ENCODE data around the gene UQCRC1.

Gene UQCRC1

DNA sequence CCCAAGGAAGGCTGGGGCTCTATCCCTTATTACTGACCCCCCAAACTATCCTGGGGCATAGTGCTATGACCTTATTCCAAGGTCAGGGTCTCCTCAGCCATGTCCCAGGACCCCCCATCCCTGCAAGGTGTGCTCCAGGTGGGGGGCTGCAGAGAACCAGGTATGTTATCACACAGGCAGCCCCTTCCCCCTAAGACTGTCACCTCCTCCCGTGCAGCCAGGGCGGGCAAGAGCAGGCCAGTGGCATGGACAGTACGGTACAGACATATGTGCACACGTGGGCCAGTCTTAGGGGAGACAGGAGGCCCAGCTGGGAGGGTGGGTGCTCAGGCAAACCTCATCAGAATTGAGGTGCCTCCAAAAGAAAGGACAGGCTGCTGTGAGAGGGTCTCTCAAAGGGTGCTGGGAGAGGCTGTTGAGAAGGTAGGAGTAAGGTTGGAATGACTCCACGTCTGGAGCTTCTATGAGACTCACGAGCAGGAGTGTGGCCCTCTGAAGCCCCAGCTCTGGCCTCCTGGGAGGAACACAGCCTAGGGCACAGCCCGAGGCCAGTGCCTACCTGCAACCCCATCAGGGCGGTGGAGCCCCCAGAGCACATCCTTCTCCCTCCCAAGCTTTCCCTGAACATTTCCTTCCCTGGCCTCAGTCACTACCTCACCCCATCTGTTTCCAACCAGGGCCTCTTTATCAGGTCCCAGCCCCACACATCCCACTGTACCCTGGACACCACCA is 12.6 kb downstream of the UQCRC1 start:
- no peak overlapping the region for H3K4me2 ChIP-seq (ENCODE audit: low read length)
- H3K4me3 ChIP-seq (ENCODE audit: low read depth, low read length): no peak overlapping the region
- no peak overlapping the region for H2AFZ ChIP-seq
- H3K27ac ChIP-seq: no peak overlapping the region
- H3K4me1 ChIP-seq: peaks cover 7% of the 10 kb centered on the region
- no peaks in the 10 kb centered on the region for H3K9me3 ChIP-seq (ENCODE audit: control insufficient read depth, low read length)
- H3K36me3 ChIP-seq (ENCODE audit: control insufficient read depth, insufficient read depth, low read length): no peaks in the 10 kb centered on the region
- H3K9ac ChIP-seq: no peak overlapping the region
- TF ChIP-seq, protein P1, sequence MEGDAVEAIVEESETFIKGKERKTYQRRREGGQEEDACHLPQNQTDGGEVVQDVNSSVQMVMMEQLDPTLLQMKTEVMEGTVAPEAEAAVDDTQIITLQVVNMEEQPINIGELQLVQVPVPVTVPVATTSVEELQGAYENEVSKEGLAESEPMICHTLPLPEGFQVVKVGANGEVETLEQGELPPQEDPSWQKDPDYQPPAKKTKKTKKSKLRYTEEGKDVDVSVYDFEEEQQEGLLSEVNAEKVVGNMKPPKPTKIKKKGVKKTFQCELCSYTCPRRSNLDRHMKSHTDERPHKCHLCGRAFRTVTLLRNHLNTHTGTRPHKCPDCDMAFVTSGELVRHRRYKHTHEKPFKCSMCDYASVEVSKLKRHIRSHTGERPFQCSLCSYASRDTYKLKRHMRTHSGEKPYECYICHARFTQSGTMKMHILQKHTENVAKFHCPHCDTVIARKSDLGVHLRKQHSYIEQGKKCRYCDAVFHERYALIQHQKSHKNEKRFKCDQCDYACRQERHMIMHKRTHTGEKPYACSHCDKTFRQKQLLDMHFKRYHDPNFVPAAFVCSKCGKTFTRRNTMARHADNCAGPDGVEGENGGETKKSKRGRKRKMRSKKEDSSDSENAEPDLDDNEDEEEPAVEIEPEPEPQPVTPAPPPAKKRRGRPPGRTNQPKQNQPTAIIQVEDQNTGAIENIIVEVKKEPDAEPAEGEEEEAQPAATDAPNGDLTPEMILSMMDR (IDR thresholded peaks at IDR 0.05): no peak
- no peaks in the 10 kb centered on the region for H3K27me3 ChIP-seq (ENCODE audit: control insufficient read depth, insufficient read depth, low read length)
- H3K79me2 ChIP-seq: no peaks in the 10 kb centered on the region

DNA sequence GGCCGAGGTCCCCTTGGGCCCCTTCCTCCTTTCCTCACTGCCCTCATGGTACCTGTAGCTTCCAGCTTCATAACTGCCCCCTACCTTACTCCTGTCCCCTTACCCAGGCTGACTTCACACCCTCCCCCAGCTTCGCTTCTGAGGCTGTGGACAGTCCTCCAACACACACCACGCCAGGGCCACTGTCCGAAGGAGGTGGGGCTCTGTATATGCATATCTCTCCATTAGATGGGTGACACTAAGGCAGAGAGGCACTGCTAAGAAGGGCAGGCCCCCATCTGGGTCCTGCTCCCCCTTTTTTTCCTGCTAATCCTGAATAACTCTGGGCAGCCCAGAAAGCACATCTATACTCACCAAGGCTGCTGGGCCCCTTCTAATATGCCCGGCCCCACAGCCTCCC is 13.3 kb downstream of the UQCRC1 start:
- H3K4me3 ChIP-seq (ENCODE audit: low read depth, low read length): no peak overlapping the region
- no peak overlapping the region for H3K9ac ChIP-seq
- H3K9me3 ChIP-seq (ENCODE audit: control insufficient read depth, low read length): no peaks in the 10 kb centered on the region
- peaks cover 7% of the 10 kb centered on the region for H3K4me1 ChIP-seq
- no peaks in the 10 kb centered on the region for H3K36me3 ChIP-seq (ENCODE audit: control insufficient read depth, insufficient read depth, low read length)
- no peaks in the 10 kb centered on the region for H3K79me2 ChIP-seq
- H3K4me2 ChIP-seq (ENCODE audit: low read length): no peak overlapping the region
- TF ChIP-seq, protein P1 (IDR thresholded peaks at IDR 0.05): no peak
- H3K27ac ChIP-seq: no peak overlapping the region
- no peaks in the 10 kb centered on the region for H3K27me3 ChIP-seq (ENCODE audit: control insufficient read depth, insufficient read depth, low read length)
- no peak overlapping the region for H2AFZ ChIP-seq

DNA sequence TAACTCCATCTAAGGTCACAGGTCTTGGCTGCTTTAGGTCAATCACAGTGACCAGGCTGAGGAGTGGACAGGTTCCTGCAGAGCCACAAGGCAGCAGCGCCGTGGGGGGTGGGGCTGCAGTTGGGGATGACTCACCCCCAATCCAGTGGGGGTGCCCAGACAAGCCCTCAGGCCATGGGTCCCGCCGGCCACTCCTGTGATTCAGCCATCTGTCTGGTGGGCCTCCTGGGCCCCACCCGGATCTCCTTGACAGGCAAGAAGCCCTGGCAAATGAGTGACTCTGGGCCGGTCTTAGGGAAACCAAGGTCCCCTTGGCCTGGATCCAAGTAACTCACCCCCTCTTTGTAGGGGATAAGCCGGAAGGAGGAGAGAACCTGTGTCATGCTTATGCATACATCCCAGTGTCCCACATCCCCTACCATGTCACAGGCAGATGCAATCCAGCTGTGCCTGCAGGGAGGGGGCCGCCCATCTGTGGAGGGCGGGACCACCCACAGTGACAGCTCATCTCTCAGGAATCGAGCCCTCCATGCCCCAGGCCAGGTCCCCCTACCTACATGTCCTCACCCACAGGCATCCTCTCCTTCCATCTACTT is 13.8 kb downstream of the UQCRC1 start:
- H3K4me2 ChIP-seq (ENCODE audit: low read length): no peak overlapping the region
- H3K27ac ChIP-seq: no peak overlapping the region
- peaks cover 7% of the 10 kb centered on the region for H3K4me1 ChIP-seq
- no peak overlapping the region for H2AFZ ChIP-seq
- H3K4me3 ChIP-seq (ENCODE audit: low read depth, low read length): no peak overlapping the region
- TF ChIP-seq, protein P1 (IDR thresholded peaks at IDR 0.05): no peak
- no peaks in the 10 kb centered on the region for H3K36me3 ChIP-seq (ENCODE audit: control insufficient read depth, insufficient read depth, low read length)
- H3K79me2 ChIP-seq: no peaks in the 10 kb centered on the region
- no peak overlapping the region for H3K9ac ChIP-seq
- H3K27me3 ChIP-seq (ENCODE audit: control insufficient read depth, insufficient read depth, low read length): no peaks in the 10 kb centered on the region
- no peaks in the 10 kb centered on the region for H3K9me3 ChIP-seq (ENCODE audit: control insufficient read depth, low read length)

DNA sequence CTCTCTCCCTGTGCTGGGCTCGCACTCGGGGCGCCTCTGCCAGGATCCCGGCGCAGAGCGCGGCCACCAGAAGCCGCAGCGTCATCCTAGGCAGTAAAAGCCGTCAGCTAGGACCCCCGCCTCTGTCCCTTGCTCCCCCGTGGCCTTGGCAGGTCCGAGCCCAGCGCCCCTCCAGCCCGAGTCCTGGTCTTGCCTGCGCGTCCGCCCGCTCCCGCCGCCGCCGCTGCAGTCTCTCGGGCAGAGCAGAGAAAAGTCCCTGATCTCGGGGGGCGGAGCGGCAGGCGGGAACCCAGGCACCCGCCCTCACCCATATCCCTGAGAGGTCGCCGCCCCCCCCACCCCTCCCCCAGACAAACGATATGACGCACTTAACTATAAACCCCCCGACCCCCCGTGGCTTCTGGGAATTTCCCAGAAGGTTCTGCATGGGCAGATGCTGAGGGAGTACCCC is 14.3 kb downstream of the UQCRC1 start, which contains the start of gene COL7A1:
Gene COL7A1 (minus strand): TSS at position 255 of the 451 bp plus-strand sequence. CDS start 170 bp downstream, at position 85.
- Histone ChIP-seq H3K9ac (no peak within 1 kb of the TSS), H3K9me3 (ENCODE audit: control insufficient read depth, low read length) (no peaks in the 10 kb centered on the region), H3K36me3 (ENCODE audit: control insufficient read depth, insufficient read depth, low read length) (no peaks in the 10 kb centered on the region), H3K79me2 (no peaks in the 10 kb centered on the region), H2AFZ (peak within 1 kb of the TSS; percentile 53), H3K4me1 (peaks cover 7% of the 10 kb centered on the region), H3K4me3 (ENCODE audit: low read depth, low read length) (no peak within 1 kb of the TSS), H3K27ac (no peak within 1 kb of the TSS), H3K4me2 (ENCODE audit: low read length) (no peak within 1 kb of the TSS), H3K27me3 (ENCODE audit: control insufficient read depth, insufficient read depth, low read length) (no peaks in the 10 kb centered on the region)
- TF ChIP-seq, protein P1 (IDR thresholded peaks at IDR 0.05): no peak

Measured in parathyroid adenoma (tissue), 2 donors.